WTC11 (cell line): ENCODE results near the gene ARHGDIG. TPM values are rescaled to one million over a fixed set of nuclear protein-coding genes. Genes with fewer than 3 reads are reported as not detected.

Source experiments
- ATAC-seq: fragments of 200-7000 bp; cut with Tn5 transposase; 2 replicates; pipeline ENCODE4 v1.10.0; 2021; ENCODE audit warnings: mild to moderate bottlenecking, moderate library complexity
- CTCF ChIA-PET: fragments of 300-600 bp; sonication (Branson Sonifier 250); formaldehyde crosslinking; loops from one replicate; lab custom pipeline; 2021; ENCODE audit warnings: antibody characterized with exemption; lab: Charles Lee
- POLR2A ChIA-PET: fragments of 350-600 bp; sonication (Branson Sonifier 250); formaldehyde crosslinking; loops from one replicate; lab custom pipeline; 2021; ENCODE audit warnings: antibody characterized with exemption; lab: Charles Lee
- DNase-seq: peaks from one replicate; pipeline ENCODE4 v3.0.0; 2021; ENCODE audit warnings: low spot score
- H3K27ac Mint-ChIP-seq: 2 replicates; pipeline ENCODE4 v1.8.0; 2021; ENCODE audit warnings: mixed read lengths
- H3K27me3 Mint-ChIP-seq: 2 replicates; pipeline ENCODE4 v1.8.0; 2021; ENCODE audit warnings: low read depth, mild to moderate bottlenecking, moderate library complexity, mixed read lengths
- H3K36me3 Mint-ChIP-seq: 2 replicates; pipeline ENCODE4 v1.8.0; 2021; ENCODE audit warnings: mixed read lengths
- H3K4me1 Mint-ChIP-seq: 2 replicates; pipeline ENCODE4 v1.8.0; 2022; ENCODE audit warnings: mixed read lengths
- H3K4me3 Mint-ChIP-seq: 2 replicates; pipeline ENCODE4 v1.8.0; 2021; ENCODE audit warnings: mild to moderate bottlenecking, moderate library complexity, mixed read lengths
- H3K9me3 Mint-ChIP-seq: 2 replicates; pipeline ENCODE4 v1.8.0; 2021; ENCODE audit warnings: mixed read lengths
- AR ChIP-seq: fragments of 250-450 bp; sonication (Bioruptor Pico); IDR thresholded peaks from 2 replicates; pipeline ENCODE4 v1.9.0; 2021; ENCODE audit warnings: mild to moderate bottlenecking
- ERG ChIP-seq: fragments of 250-450 bp; sonication (Bioruptor Pico); IDR thresholded peaks from 2 replicates; pipeline ENCODE4 v1.8.0; 2021; ENCODE audit warnings: mild to moderate bottlenecking
- ESRRA ChIP-seq: sonication (generic); formaldehyde crosslinking; IDR thresholded peaks from 2 replicates; pipeline ENCODE4 v1.8.1; 2022; ENCODE audit warnings: mild to moderate bottlenecking, missing genetic modification reagents, borderline replicate concordance
- FOXP4 ChIP-seq: sonication (generic); formaldehyde crosslinking; IDR thresholded peaks from 2 replicates; pipeline ENCODE4 v1.8.0; 2022; ENCODE audit warnings: mild to moderate bottlenecking, missing genetic modification reagents
- GABPB1 ChIP-seq: sonication (generic); formaldehyde crosslinking; IDR thresholded peaks from 2 replicates; pipeline ENCODE4 v1.8.1; 2023; ENCODE audit warnings: mild to moderate bottlenecking, missing genetic modification reagents
- HMGXB4 ChIP-seq: sonication (generic); formaldehyde crosslinking; IDR thresholded peaks from 2 replicates; pipeline ENCODE4 v1.8.1; 2023; ENCODE audit warnings: mild to moderate bottlenecking, moderate library complexity, missing genetic modification reagents
- KAT7 ChIP-seq: sonication (generic); formaldehyde crosslinking; IDR thresholded peaks from 2 replicates; pipeline ENCODE4 v1.8.1; 2023; ENCODE audit warnings: missing genetic modification reagents, mild to moderate bottlenecking, borderline replicate concordance
- MYBL2 ChIP-seq: sonication (generic); formaldehyde crosslinking; IDR thresholded peaks from 2 replicates; pipeline ENCODE4 v1.8.1; 2023; ENCODE audit warnings: mild to moderate bottlenecking, moderate library complexity, missing genetic modification reagents
- NFATC4 ChIP-seq: fragments of 250-450 bp; sonication (Bioruptor Pico); IDR thresholded peaks from 2 replicates; pipeline ENCODE4 v1.9.0; 2021; ENCODE audit warnings: mild to moderate bottlenecking
- PRDM15 ChIP-seq: sonication (generic); formaldehyde crosslinking; IDR thresholded peaks from 2 replicates; pipeline ENCODE4 v1.8.0; 2022; ENCODE audit warnings: missing genetic modification reagents
- PREB ChIP-seq: sonication (generic); formaldehyde crosslinking; IDR thresholded peaks from 2 replicates; pipeline ENCODE4 v1.8.1; 2022; ENCODE audit warnings: mild to moderate bottlenecking, missing genetic modification reagents, moderate library complexity, borderline replicate concordance
- SOX15 ChIP-seq: fragments of 250-450 bp; sonication (Bioruptor Pico); IDR thresholded peaks from 2 replicates; pipeline ENCODE4 v1.9.0; 2021; ENCODE audit warnings: mild to moderate bottlenecking
- STAT6 ChIP-seq: sonication (generic); formaldehyde crosslinking; conservative IDR thresholded peaks from 2 replicates; pipeline ENCODE4 v1.8.1; 2023; ENCODE audit warnings: mild to moderate bottlenecking, low read depth, missing genetic modification reagents, moderate library complexity
- TEAD1 ChIP-seq: sonication (generic); formaldehyde crosslinking; IDR thresholded peaks from 2 replicates; pipeline ENCODE4 v1.8.0; 2022; ENCODE audit warnings: mild to moderate bottlenecking, missing genetic modification reagents
- TEAD4 ChIP-seq: sonication (generic); formaldehyde crosslinking; IDR thresholded peaks from 2 replicates; pipeline ENCODE4 v1.8.0; 2022; ENCODE audit warnings: mild to moderate bottlenecking, missing genetic modification reagents
- ZNF423 ChIP-seq: fragments of 250-450 bp; sonication (Bioruptor Pico); IDR thresholded peaks from 2 replicates; pipeline ENCODE4 v2.1.2; 2022; ENCODE audit warnings: mild to moderate bottlenecking, moderate library complexity
- total RNA-seq: library from RNA; stranded (reverse); gene quantifications from 3 replicates; pipeline ENCODE4 v1.2.3, GENCODE V29; 2021

ARHGDIG gene
- total RNA-seq, 1 experiment from 2014 or later = 4.0 TPM

GRCh38 chr16:286491-287297 is 6.3 kb downstream of the ARHGDIG start:
- ChIA-PET POLR2A (no interaction called here), CTCF (interaction anchor here (0.8 kb wide), 1 partner anchor 66 kb away, joined by 4 read pairs; no protein-coding TSS in a partner anchor)
- no peak for DNase-seq
- ATAC-seq = no peak
- Mint-ChIP-seq H3K4me3 (no peak overlapping the region), H3K27ac (no peak overlapping the region), H3K36me3 (peaks cover 18% of the 10 kb centered on the region), H3K9me3 (no peaks in the 10 kb centered on the region), H3K4me1 (no peaks in the 10 kb centered on the region), H3K27me3 (peaks cover 3% of the 10 kb centered on the region)
- TF ChIP-seq PREB (CRISPR knock-in tag) (no peak), STAT6 (CRISPR knock-in tag) (no peak), SOX15 (CRISPR knock-in tag) (no peak), FOXP4 (CRISPR knock-in tag) (no peak), TEAD4 (CRISPR knock-in tag) (no peak)

- peaks cover 20% of the 10 kb centered on the region for H3K36me3 Mint-ChIP-seq
- H3K27ac Mint-ChIP-seq = no peak overlapping the region
- CTCF ChIA-PET = no interaction called here
- POLR2A ChIA-PET = no interaction called here
- no peak for ATAC-seq
- no peak overlapping the region for H3K4me3 Mint-ChIP-seq
- no peaks in the 10 kb centered on the region for H3K27me3 Mint-ChIP-seq
- H3K9me3 Mint-ChIP-seq = no peaks in the 10 kb centered on the region
- no peak for DNase-seq
- no peaks in the 10 kb centered on the region for H3K4me1 Mint-ChIP-seq
- TF ChIP-seq HMGXB4 (no peak), ZNF423 (CRISPR knock-in tag) (no peak), GABPB1 (no peak), ESRRA (CRISPR knock-in tag) (no peak), TEAD1 (CRISPR knock-in tag) (no peak), ERG (CRISPR knock-in tag) (no peak), AR (no peak), KAT7 (CRISPR knock-in tag) (no peak), NFATC4 (no peak), PRDM15 (CRISPR knock-in tag) (no peak), MYBL2 (CRISPR knock-in tag) (no peak)
Measured at GRCh38 chr16:287298-287811, 7.0 kb downstream of the ARHGDIG start.
